Lung microvascular endothelial cell (primary cell): ENCODE results near the gene LRRC27. TPM values are rescaled to one million over a fixed set of nuclear protein-coding genes. Genes with fewer than 3 reads are reported as not detected.
"Not testable (repeated sequence)": the region's sequence is repeated elsewhere in the genome, so short reads cannot be mapped to it uniquely, and the experiment has no call there.

Experiments
- DNase-seq, 2 donors: peaks; one replicate each; pipeline versions ENCODE4 v3.0.0 to v3.0.0-alpha.2; 2010; ENCODE audit warnings: low read depth in 2 of 2
- total RNA-seq: library from RNA; depleted of rRNA; stranded (reverse); fragments of >200 nt; gene quantifications from 2 replicates; pipeline ENCODE4 v1.2.1, GENCODE V29; 2014

LRRC27 gene
- total RNA-seq, 1 donor from 2014 or later, result 6.2 TPM

GRCh38 chr10:132314881-132315280 lies 17.1 kb upstream of the LRRC27 start:
- DNase-seq, result not testable (repeated sequence)

DNA sequence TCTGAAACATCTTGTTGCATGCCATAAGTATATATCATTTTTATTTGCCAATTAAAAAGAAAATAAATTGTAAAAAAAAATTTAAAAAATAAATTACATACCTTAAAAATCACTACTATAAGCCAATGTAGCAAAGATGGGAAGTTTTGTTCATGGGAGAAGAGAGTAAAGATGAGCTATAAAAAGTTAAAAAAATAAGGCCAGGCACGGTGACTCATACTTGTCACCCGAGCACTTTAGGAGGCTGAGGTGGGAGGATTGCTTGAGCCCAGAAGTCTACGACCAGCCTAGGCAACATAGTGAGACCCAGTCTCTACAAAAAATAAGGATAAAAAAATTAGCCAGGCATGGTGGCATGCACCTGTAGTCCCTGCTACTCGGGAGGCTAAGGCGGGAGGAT lies 15.9 kb upstream of the LRRC27 start:
- DNase-seq, result no peak

DNA sequence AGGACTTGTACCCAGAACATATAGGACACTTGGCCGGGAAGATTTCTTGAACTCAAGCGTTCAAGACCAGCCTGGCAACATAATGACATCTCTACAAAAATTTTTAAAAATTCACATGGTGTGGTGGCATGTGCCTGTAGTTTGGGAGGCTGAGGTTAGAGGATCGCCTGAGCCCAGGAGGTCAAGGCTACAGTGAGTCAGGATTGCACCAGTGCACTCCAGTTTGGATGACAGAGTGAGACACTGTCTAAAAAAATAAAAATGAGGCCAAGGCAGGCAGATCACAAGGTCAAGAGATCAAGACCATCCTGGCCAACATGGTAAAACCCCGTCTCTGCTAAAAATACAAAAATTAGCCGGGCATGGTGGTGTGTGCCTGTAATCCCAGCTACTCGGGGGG lies 14.5 kb upstream of the LRRC27 start:
- not testable (repeated sequence) for DNase-seq

DNA sequence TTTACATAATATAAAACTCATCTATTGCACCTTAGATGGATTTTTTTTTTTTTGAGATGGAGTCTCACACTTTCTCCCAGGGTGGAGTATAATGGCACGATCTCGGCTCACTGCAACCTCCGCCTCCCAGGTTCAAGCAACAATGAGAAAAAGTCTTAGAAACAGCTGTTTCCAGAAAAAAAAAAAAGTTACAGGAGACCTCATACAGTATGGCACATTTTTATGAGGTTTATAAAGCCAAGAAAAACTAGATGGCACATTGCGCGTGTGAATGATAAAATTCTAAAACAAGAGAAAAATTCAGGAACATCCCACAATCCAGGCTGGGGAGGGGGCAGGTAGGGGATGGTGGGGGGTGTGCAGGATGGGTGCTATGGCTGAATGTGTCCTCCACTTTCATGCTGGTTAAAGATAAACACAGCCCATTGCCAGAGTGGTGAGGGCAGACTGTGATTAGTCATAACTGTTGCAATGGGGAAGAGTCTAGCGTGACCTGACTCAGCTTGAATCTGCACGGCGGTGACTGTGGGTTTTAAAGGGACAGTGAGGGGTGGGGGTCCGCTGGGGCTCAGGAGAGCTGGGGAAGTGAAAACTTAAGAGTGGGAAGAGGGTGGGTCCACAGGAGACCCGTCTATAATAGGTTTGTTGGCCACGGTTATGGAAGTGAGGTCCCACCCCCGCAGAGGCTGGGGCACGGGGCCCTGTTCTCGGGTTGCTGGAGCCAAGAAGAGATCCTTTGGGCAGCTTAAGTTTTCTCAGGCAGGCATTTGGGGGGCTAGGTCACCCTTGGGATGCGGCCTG lies 11.9 kb upstream of the LRRC27 start:
- peak; percentile 61 to 73 for DNase-seq

DNA sequence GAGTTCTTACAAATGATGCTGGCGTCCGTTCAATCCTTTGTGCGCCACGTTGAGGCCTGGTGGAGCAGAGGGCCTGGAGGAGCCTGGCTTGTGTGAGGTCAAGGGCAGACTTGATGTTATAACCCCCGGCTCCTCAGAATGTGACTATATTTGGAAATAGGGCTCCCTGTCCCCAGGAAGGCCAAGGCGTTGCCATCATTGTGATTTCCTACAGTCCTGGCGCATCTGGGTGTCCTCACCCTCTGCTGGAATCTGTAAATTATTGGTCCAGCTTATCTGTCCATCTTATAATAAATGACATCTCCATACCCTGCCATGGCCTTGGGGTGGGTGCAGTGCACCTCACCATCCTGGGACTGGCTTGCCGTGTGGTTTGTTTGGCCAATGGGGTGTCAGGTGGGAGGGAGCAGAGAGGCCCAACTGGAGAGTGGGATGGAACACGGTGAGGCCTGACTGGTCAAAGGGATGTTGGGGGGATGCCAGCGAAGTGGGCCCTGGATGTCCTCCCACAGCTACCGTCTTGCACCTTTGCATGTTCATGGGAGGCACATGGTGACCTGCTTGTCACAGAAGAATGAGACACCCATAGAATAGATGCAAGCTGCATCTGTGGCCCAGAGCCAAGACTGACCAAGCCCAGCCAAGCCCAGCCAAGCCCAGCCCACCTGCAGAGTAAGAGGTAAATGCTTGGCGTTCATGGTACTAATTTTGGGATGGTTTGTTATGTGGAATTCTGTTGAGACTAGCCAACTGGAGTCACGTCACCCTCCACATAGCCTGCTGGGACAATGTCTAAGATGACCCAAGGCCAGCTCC lies 11.1 kb upstream of the LRRC27 start:
- no peak for DNase-seq

GRCh38 chr10:132321726-132322125 lies 10.3 kb upstream of the LRRC27 start:
- DNase-seq, result no peak

GRCh38 chr10:132322586-132323048 lies 9.4 kb upstream of the LRRC27 start:
- no peak for DNase-seq

DNA sequence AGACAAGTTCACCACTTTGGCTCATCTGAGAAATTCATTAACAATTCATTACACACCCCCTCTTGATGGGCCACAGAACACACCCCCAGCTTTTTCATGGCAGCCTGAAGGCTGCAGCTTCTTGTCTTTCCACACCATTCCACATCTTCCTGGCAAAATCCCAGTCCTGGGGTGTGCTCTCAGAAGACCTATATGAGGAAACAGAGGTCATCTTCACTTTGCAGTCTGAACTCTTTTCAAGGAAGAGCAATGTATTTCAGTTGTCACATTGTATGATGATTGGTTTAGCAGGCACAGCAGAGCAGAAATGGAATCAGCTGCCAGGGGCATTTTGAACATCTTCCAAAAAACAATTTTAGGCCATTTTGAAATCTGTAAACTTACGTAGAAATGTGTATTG lies 7.8 kb upstream of the LRRC27 start:
- DNase-seq, result no peak

DNA sequence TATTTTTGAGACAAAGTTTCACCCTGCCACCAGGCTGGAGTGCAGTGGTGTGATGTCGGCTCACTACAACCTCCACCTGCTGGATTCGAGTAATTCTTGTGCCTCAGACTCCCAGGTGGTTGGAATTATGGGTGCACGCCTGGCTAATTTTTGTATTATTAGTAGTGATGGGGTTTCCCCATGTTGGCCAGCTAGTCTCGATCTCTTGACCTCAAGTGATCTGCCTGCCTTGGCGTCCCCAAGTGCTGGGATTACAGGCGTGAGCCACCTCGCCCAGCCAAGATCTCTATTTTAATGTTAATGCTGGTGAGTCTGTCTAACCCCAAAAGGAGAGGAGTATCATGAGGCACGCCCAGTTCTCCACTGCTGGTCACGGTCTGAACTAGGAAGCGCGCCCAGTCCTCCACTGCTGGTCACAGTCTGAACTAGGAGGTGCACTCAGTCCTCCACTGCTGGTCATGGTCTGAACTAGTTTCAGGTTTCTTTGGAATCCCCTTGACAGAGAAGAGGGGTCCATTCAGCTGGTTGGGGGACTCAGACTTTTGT lies 5.6 kb upstream of the LRRC27 start:
- no peak for DNase-seq

DNA sequence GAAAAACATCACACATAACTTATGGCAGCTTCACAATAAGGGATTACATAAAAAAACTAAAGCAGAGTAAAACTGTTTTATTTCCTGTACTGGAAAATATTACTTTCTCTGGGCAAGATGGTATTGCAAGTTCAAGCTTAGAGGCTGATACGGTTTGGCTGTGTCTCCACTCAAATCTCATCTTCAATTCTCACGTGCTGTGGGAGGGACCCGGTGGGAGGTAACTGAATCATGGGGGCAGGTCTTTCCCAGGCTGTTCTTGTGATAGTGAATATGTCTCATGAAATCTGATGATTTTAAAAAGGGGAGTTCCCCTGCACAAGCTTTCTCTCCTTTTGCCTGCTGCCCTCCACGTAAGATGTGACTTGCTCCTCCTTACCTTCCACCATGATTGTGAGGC lies 5.1 kb upstream of the LRRC27 start:
- DNase-seq, result no peak

- DNase-seq, result no peak
Observed at GRCh38 chr10:132328106-132328505, 3.9 kb upstream of the LRRC27 start.

DNA sequence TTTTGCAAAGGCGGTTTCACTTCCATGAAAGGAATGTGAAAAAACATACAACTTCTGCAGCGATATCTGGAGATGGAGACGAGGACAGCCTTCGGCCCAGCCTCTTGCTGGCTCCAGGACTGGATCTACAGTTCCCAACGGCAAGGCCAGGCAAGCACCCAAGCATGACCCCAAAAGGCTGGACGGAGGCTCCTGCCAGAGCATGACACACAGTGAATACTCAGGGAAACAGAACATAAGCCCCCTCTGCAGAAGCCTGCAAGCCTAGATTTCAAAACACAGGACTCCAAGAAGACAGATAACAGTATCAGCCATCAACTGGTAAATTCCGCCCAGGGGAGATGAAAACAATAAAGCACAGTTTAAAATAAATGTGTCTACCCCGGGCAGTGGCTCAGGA lies 3.3 kb upstream of the LRRC27 start:
- no peak for DNase-seq

DNA sequence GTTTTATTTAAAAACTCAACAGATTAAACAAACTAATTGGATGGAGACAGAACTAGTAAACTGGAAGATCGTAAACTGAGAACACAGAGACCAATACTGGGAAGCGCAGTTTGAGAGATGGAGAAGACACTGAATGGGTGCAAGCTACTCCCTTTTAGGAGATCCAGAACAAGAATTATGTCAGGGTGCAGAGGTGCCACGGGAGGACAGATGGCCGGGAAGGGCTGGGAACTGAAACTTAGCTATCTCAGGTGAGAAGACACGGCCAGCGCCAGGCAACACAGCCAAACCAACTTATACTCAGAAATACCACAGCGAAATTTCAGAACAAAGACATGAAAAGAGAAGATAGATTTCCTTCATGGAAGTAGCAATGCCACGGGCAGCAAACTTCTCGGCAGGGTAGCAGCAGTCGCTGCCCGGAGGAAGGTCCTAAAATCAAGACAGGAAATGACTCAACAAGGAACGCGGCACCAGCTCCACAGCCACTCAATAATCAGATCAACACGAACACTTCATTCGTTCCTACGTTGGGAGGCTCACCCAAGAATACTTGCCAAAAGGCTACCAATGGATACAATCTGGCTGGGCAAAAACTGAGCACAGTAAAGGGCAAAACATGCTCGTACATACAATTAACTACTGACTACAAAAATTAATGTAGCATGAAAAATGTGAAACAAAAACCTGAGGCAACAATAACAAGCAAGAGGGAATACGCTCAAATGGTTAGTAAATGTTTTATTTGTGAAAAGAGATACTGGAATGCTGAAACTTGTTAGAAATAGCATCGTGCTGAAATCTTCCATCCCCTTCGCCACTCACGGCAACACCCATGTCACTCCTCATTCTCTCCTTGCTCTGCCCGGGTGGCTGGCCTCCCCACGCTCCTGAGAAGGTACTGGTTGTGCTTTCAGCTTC lies 2.2 kb upstream of the LRRC27 start:
- peak; percentile 25 to 79 for DNase-seq

- no peak for DNase-seq
Observed at GRCh38 chr10:132330486-132330833, 1.5 kb upstream of the LRRC27 start.

DNA sequence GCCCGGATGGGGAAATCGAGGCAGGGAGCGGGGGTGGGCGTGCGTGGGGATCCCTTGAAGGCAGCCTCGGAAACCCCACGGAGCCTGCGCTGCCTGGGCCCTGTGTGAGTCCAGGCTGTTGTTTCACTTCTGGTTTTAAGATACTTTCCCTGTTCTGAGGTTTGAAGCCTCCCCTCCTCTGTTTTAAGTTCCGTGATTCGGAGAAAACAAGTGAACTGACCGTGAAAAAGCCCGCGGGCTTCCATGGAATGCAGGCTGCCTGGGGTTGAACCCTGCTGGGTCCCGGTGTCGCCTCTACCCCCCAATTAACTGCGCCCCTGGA lies 401 bp downstream of the LRRC27 start:
- DNase-seq, result no peak

GRCh38 chr10:132333386-132333785 lies 1.4 kb downstream of the LRRC27 start:
- no peak for DNase-seq

DNA sequence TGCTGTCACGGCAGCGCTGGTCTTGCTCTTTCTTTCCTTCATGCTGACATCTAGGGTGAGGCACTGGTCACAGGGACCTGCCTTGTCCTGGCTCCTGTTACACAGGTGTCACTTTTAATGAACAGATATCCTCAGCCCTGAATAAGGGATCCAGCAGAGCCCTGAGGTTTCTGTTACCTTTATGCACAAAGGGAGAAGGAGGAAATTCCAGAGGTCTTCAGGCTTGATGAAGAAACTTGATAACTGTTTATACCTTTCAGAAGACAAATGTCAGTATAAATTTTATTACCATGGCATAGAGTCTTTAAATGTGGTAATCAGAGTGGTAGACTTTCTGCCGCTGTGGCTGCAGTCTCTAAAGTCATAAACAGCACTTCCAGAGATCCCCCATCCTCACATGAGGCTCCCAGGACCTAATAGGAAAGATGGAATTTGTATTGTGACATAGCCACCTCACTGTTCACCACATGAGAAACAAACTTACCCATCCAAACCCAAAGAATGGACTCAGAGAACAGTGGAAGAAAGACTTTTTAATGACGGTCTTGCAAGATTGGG lies 2.7 kb downstream of the LRRC27 start:
- DNase-seq, result no peak

- no peak for DNase-seq
Observed at GRCh38 chr10:132335189-132336063, 3.4 kb downstream of the LRRC27 start.

DNA sequence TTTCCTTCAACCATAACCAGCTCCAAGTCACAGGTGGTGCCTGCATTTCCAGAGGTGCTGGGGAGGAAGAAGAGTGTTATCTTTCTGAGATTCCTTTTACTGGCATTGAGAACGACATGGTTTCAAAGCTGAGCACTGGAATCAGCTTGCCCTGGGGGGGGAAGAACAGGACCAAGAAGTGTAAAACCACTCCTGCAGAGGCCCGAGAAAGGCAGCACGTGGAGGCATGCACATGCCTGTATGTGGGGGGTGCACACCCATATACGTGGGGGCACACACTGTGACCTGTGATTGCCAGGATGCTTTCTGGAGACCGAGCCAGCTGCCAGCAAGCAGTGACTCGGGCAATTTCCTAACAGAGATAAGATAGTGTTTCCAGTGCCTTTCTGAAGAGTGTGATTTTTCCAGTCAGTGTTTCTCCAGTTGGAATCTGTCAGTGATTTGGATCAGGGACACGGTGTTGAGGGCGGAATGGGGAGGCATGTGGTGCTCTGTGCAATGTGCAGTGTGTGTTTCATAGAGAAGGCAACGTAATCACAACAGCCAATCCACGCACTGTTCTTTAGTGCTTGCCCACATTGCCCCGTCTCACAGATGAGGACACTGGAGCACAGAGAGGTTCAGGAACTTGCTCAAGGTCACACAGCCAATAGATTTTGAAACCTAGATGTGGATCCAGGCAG lies 4.2 kb downstream of the LRRC27 start:
- DNase-seq, result no peak

- peak; percentile 43 to 45 for DNase-seq
Observed at GRCh38 chr10:132336919-132337407, 5.0 kb downstream of the LRRC27 start.
